Fibroblast of lung (primary cell): Measurements from ENCODE around the gene KCNJ11. TPM values are rescaled to one million over a fixed set of nuclear protein-coding genes. Genes with fewer than 3 reads are reported as not detected.

Experiments
- DNase-seq, 2 donors: peaks; one replicate each; pipeline versions ENCODE4 v3.0.0 to v3.0.0-alpha.2; 2010; ENCODE audit warnings: low read depth in 2 of 2
- H2AFZ ChIP-seq: 2 replicates; pipeline ENCODE4 v1.5.1; 2012; ENCODE audit warnings: low read length, control low read depth, inconsistent platforms
- H3K27ac ChIP-seq: 2 replicates; pipeline ENCODE4 v1.5.1; 2011; ENCODE audit warnings: low read length, control low read depth; ENCODE audit not compliant: insufficient read depth
- H3K27me3 ChIP-seq: 2 replicates; pipeline ENCODE4 v1.5.1; 2011; ENCODE audit warnings: mild to moderate bottlenecking, low read length; ENCODE audit not compliant: control insufficient read depth, insufficient read depth
- H3K36me3 ChIP-seq: 2 replicates; pipeline ENCODE4 v1.5.1; 2011; ENCODE audit warnings: low read length; ENCODE audit not compliant: control insufficient read depth, insufficient read depth
- H3K4me1 ChIP-seq: 2 replicates; pipeline ENCODE4 v1.5.1; 2011; ENCODE audit warnings: low read length; ENCODE audit not compliant: control insufficient read depth, insufficient read depth; ENCODE audit errors: extremely low read depth
- H3K4me2 ChIP-seq: 2 replicates; pipeline ENCODE4 v1.5.1; 2011; ENCODE audit warnings: low read length, control low read depth; ENCODE audit not compliant: insufficient read depth; ENCODE audit errors: extremely low read depth
- H3K4me3 ChIP-seq, 4 experiments: fragments of 200-600 bp in 1 of 4; sonication (generic) in 1 of 4; replicated peaks in 1 of 4; 2 replicates each; pipeline ENCODE4 v1.5.1; 2011 to 2016; ENCODE audit warnings: low read length in 4 of 4, low read depth in 3 of 4, mild to moderate bottlenecking in 3 of 4, control low read depth in 2 of 4, inconsistent platforms in 1 of 4, mixed read lengths in 1 of 4; ENCODE audit not compliant: insufficient read depth in 1 of 4; ENCODE audit errors: control extremely low read depth in 1 of 4
- H3K79me2 ChIP-seq: 2 replicates; pipeline ENCODE4 v1.5.1; 2012; ENCODE audit warnings: mild to moderate bottlenecking, low read length, inconsistent platforms; ENCODE audit not compliant: control insufficient read depth, insufficient read depth
- H3K9ac ChIP-seq: 2 replicates; pipeline ENCODE4 v1.5.1; 2011; ENCODE audit warnings: mild to moderate bottlenecking, low read length, control low read depth; ENCODE audit not compliant: insufficient read depth
- H3K9me3 ChIP-seq: 2 replicates; pipeline ENCODE4 v1.5.1; 2012; ENCODE audit warnings: low read depth, low read length; ENCODE audit not compliant: control insufficient read depth, insufficient read depth
- H4K20me1 ChIP-seq: 2 replicates; pipeline ENCODE4 v1.5.1; 2011; ENCODE audit warnings: low read length; ENCODE audit not compliant: control insufficient read depth, insufficient read depth; ENCODE audit errors: extremely low read depth
- CTCF ChIP-seq, 2 donors: IDR thresholded peaks in 1 of 2; conservative IDR thresholded peaks in 1 of 2; 1 replicate in 1 of 2; 2 replicates in 1 of 2; pipeline ENCODE4 v1.5.1; 2011 to 2012; ENCODE audit warnings: low read length in 2 of 2, control low read depth in 1 of 2, inconsistent platforms in 1 of 2, low read depth in 1 of 2, mild to moderate bottlenecking in 1 of 2
- EZH2 ChIP-seq: IDR thresholded peaks from 2 replicates; pipeline ENCODE4 v1.5.1; 2012; ENCODE audit warnings: low read length, control low read depth, mild to moderate bottlenecking; ENCODE audit errors: missing control alignments
- polyA plus RNA-seq, 2 donors: library from polyadenylated mRNA; depleted of rRNA in 1 of 2; stranded (reverse) in 1 of 2; unstranded in 1 of 2; fragments of >200 nt; gene quantifications; 2 replicates each; pipeline ENCODE4 v1.2.1, GENCODE V29; 2011 to 2012; ENCODE audit warnings: missing spikeins in 1 of 2
- total RNA-seq: library from RNA; depleted of rRNA; stranded (reverse); fragments of >200 nt; gene quantifications from 2 replicates; pipeline ENCODE4 v1.2.1, GENCODE V29; 2014

KCNJ11 gene
- total and polyA plus RNA-seq, 2 donors (not counting 1 experiment from before 2014, with no cell fraction given): not detected

DNA sequence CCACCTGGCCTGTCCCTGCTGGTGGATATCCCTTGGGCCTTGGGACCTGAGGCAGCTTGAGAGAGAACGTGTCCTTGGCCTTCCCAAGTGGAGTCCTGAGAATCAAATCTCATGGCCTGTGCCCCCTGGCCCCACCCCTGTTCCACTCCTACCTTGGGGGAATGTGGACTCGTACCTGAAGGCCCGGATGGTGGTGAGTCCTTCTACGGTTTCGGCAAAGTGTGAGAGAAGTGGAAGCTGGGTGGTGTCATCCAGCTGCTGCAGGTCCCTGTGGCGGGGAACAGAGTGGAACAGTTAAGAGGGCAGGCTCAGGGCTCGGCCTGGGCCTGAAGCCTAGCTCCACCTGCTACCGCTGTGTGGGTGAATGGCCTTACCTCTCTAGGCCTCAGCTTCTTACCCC, 14.0 kb upstream of the KCNJ11 start:
- Histone ChIP-seq H3K4me3 (no peak overlapping the region), H3K36me3 (no peaks in the 10 kb centered on the region), H3K27me3 (no peaks in the 10 kb centered on the region), H3K4me1 (no peaks in the 10 kb centered on the region), H3K4me2 (no peak overlapping the region), H4K20me1 (no peaks in the 10 kb centered on the region), H3K9me3 (no peaks in the 10 kb centered on the region), H3K9ac (no peak overlapping the region), H3K27ac (no peak overlapping the region), H2AFZ (no peak overlapping the region), H3K79me2 (no peaks in the 10 kb centered on the region)
- DNase-seq: no peak
- TF ChIP-seq CTCF (conservative IDR thresholded peaks at IDR 0.05 in 1 of 2, IDR thresholded peaks at IDR 0.05 in 1 of 2; ENCODE audit: low read depth in 1 of 2, low read length in 2 of 2) (no peak), EZH2 (no peak)

- no peak overlapping the region for H3K4me2 ChIP-seq
- no peaks in the 10 kb centered on the region for H3K4me1 ChIP-seq
- no peaks in the 10 kb centered on the region for H4K20me1 ChIP-seq
- H3K27ac ChIP-seq: no peak overlapping the region
- H3K4me3 ChIP-seq: no peak overlapping the region
- no peaks in the 10 kb centered on the region for H3K79me2 ChIP-seq
- TF ChIP-seq CTCF (conservative IDR thresholded peaks at IDR 0.05 in 1 of 2, IDR thresholded peaks at IDR 0.05 in 1 of 2; ENCODE audit: low read depth in 1 of 2, low read length in 2 of 2) (no peak), EZH2 (no peak)
- no peak overlapping the region for H3K9ac ChIP-seq
- H3K36me3 ChIP-seq: no peaks in the 10 kb centered on the region
- no peaks in the 10 kb centered on the region for H3K27me3 ChIP-seq
- no peaks in the 10 kb centered on the region for H3K9me3 ChIP-seq
- DNase-seq: no peak
- no peak overlapping the region for H2AFZ ChIP-seq
Measured at GRCh38 chr11:17401841-17402240, 13.4 kb upstream of the KCNJ11 start.

- TF ChIP-seq CTCF (conservative IDR thresholded peaks at IDR 0.05 in 1 of 2, IDR thresholded peaks at IDR 0.05 in 1 of 2; ENCODE audit: low read depth in 1 of 2, low read length in 2 of 2): no peak
- TF ChIP-seq EZH2: no peak
- no peak overlapping the region for H3K4me2 ChIP-seq
- no peak overlapping the region for H3K27ac ChIP-seq
- DNase-seq: no peak
- H3K4me1 ChIP-seq: no peaks in the 10 kb centered on the region
- H4K20me1 ChIP-seq: no peaks in the 10 kb centered on the region
- H3K79me2 ChIP-seq: no peaks in the 10 kb centered on the region
- no peaks in the 10 kb centered on the region for H3K9me3 ChIP-seq
- no peak overlapping the region for H3K4me3 ChIP-seq
- no peaks in the 10 kb centered on the region for H3K36me3 ChIP-seq
- no peak overlapping the region for H3K9ac ChIP-seq
- no peak overlapping the region for H2AFZ ChIP-seq
- H3K27me3 ChIP-seq: no peaks in the 10 kb centered on the region
Measured at GRCh38 chr11:17401316-17401715, 12.9 kb upstream of the KCNJ11 start.
